Stimulated activated CD4-positive, alpha-beta T cell treated with anti-CD3 and anti-CD28 coated beads, Interleukin-1b, Interleukin-23, amount 100 ng/mL, for 1 hour (primary cell): ENCODE measurements around the gene LSAMP.
"Not testable (repeated sequence)": the region's sequence is repeated elsewhere in the genome, so short reads cannot be mapped to it uniquely, and the experiment has no call there.

Experiments used
- DNase-seq, 2 donors: peaks; one replicate each; pipeline ENCODE4 v3.0.0-alpha.2; 2020; ENCODE audit warnings: low read depth in 2 of 2

The LSAMP gene

GRCh38 chr3:115890579-115890978 is 554.7 kb downstream of the LSAMP start:
- no peak for DNase-seq

GRCh38 chr3:115885621-115886020 is 559.7 kb downstream of the LSAMP start:
- no peak for DNase-seq

- DNase-seq, result no peak
These were observed 567.7 kb downstream of the LSAMP start for GRCh38 chr3:115877615-115877899.

- DNase-seq, result no peak
These were observed 568.2 kb downstream of the LSAMP start for GRCh38 chr3:115876876-115877614.

GRCh38 chr3:115875460-115875859 is 569.8 kb downstream of the LSAMP start:
- no peak for DNase-seq

- DNase-seq, result no peak
These were observed 573.6 kb downstream of the LSAMP start for GRCh38 chr3:115871735-115872134.

- no peak for DNase-seq
These were observed 580.4 kb downstream of the LSAMP start for GRCh38 chr3:115864911-115865310.

GRCh38 chr3:115862849-115863248 is 582.4 kb downstream of the LSAMP start:
- no peak for DNase-seq

GRCh38 chr3:115862099-115862498 is 583.2 kb downstream of the LSAMP start:
- DNase-seq, result no peak

GRCh38 chr3:115861166-115861733 is 584.0 kb downstream of the LSAMP start:
- DNase-seq, result no peak

GRCh38 chr3:115860766-115861165 is 584.5 kb downstream of the LSAMP start:
- no peak for DNase-seq

- no peak for DNase-seq
These were observed 586.1 kb downstream of the LSAMP start for GRCh38 chr3:115859002-115859807.

- DNase-seq, result no peak
These were observed 587.7 kb downstream of the LSAMP start for GRCh38 chr3:115857518-115858136.

- DNase-seq, result no peak
These were observed 589.4 kb downstream of the LSAMP start for GRCh38 chr3:115855911-115856310.

GRCh38 chr3:115853104-115853503 is 592.2 kb downstream of the LSAMP start:
- DNase-seq, result no peak

GRCh38 chr3:115852278-115852677 is 593.0 kb downstream of the LSAMP start:
- no peak for DNase-seq

GRCh38 chr3:115851571-115851970 is 593.7 kb downstream of the LSAMP start:
- no peak for DNase-seq

- no peak for DNase-seq
These were observed 596.6 kb downstream of the LSAMP start for GRCh38 chr3:115848641-115849040.

- DNase-seq, result no peak
These were observed 599.3 kb downstream of the LSAMP start for GRCh38 chr3:115845986-115846385.

GRCh38 chr3:115844729-115845128 is 600.6 kb downstream of the LSAMP start:
- DNase-seq, result not testable (repeated sequence)

GRCh38 chr3:115843206-115843605 is 602.1 kb downstream of the LSAMP start:
- no peak for DNase-seq

- DNase-seq, result no peak
These were observed 606.0 kb downstream of the LSAMP start for GRCh38 chr3:115839246-115839645.

- no peak for DNase-seq
These were observed 606.5 kb downstream of the LSAMP start for GRCh38 chr3:115838786-115839185.
